Effector memory CD4-positive, alpha-beta T cell (primary cell): ENCODE data around the gene FBXL16.
A peak's percentile ranks its signal among the peaks of the same experiment; 100 is the strongest.

Experiments used
- DNase-seq, 3 donors: peaks; one replicate each; pipeline ENCODE4 v3.0.0-alpha.2; 2020
- H3K27ac ChIP-seq: 2 replicates; pipeline ENCODE4 v1.7.0; 2013; ENCODE audit warnings: mild to moderate bottlenecking, low read length, moderate library complexity; ENCODE audit not compliant: insufficient read depth, poor library complexity, severe bottlenecking
- H3K27me3 ChIP-seq: replicated peaks from 2 replicates; pipeline ENCODE4 v1.7.0; 2013; ENCODE audit warnings: mild to moderate bottlenecking, low read length; ENCODE audit not compliant: insufficient read depth, control insufficient read depth, poor library complexity, severe bottlenecking
- H3K36me3 ChIP-seq: 2 replicates; pipeline ENCODE4 v1.7.0; 2013; ENCODE audit warnings: mild to moderate bottlenecking, low read length, moderate library complexity; ENCODE audit not compliant: control insufficient read depth, insufficient read depth
- H3K4me1 ChIP-seq: 2 replicates; pipeline ENCODE4 v1.7.0; 2013; ENCODE audit warnings: low read length, mild to moderate bottlenecking; ENCODE audit not compliant: control insufficient read depth, insufficient read depth, poor library complexity, severe bottlenecking
- H3K4me3 ChIP-seq: 2 replicates; pipeline ENCODE4 v1.7.0; 2013; ENCODE audit warnings: low read length, low read depth, mild to moderate bottlenecking; ENCODE audit not compliant: insufficient read depth, poor library complexity, severe bottlenecking
- H3K9me3 ChIP-seq: 2 replicates; pipeline ENCODE4 v1.7.0; 2013; ENCODE audit warnings: mild to moderate bottlenecking, low read length, moderate library complexity; ENCODE audit not compliant: control insufficient read depth

FBXL16 gene

DNA sequence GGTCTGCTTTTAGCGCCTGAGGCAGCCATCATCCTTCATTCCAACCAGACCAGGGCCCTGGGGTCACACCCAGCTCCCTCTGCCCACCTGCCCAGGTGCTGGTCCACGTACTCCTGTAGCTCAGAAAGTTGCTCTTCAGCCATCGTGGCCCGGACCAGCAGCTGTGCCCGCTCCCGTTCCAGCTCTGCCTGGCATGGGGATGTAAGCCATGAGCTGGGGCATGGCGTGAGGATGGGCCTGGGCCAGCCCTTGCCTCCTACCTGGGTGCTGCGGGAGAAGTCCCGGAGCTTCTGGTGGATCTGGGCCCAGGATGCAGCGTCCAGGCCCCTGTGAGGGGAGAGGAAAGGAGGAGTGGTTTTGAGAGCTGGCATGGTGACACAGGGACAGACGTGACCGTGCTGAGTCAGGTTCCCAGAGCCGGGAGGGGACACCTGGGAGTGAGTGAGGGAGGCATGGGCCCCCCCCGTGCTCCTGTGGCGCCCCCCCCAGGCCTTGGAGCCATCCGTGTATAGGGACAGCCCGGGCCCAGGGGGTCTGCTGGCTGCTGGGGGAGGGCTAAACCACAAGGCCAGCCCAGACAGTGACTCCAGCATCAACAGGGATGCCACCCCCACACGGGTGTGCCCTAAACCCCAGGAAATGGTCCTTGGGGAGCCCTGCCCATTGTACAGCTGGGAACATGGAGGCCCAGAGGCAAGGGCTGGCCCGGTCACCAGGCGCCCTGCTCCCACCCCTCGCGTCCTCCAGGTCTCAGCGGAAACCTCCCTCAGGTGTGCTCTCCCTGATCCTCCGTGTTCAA, 17.4 kb upstream of the FBXL16 start:
- H3K27me3 ChIP-seq = no peaks in the 10 kb centered on the region
- no peaks in the 10 kb centered on the region for H3K9me3 ChIP-seq
- no peak overlapping the region for H3K27ac ChIP-seq
- no peak overlapping the region for H3K4me3 ChIP-seq
- H3K36me3 ChIP-seq = no peaks in the 10 kb centered on the region
- DNase-seq = no peak
- peaks cover 36% of the 10 kb centered on the region for H3K4me1 ChIP-seq

DNA sequence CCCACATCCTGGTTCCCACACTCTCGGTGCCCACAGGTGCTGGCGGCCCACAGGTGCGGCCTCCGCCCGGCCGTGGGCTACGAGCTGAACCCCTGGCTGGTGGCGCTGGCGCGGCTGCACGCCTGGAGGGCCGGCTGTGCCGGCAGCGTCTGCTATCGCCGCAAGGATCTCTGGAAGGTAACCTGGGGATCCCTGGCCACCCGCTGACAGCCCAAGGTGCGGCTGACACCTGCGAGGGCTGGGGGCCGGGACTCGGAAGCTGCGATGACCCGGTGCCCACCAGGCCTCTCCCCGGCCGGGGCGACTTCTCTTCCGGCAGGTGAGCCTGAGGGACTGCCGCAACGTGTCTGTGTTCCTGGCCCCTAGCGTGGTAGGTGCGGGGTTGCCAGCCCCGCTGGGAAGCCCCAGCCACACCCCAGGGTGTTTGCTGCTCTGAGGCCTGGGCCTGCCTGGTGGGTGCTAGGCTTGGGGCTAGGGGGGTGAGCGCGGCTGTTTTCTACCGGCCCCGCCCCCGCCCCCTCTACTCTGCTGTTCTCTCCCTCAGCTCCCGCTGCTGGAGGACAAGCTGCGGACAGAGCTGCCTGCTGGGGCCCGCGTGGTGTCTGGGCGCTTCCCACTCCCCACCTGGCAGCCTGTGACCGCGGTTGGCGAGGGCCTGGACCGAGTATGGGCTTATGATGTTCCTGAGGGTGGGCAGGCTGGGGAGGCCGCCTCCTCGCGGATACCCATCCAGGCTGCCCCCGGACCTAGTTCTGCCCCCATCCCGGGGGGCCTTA, 16.4 kb upstream of the FBXL16 start:
- Histone ChIP-seq H3K4me1 (peaks cover 27% of the 10 kb centered on the region), H3K36me3 (no peaks in the 10 kb centered on the region), H3K27ac (peak overlapping the region; percentile 37), H3K9me3 (no peaks in the 10 kb centered on the region), H3K4me3 (no peak overlapping the region), H3K27me3 (no peaks in the 10 kb centered on the region)
- DNase-seq = no peak

DNA sequence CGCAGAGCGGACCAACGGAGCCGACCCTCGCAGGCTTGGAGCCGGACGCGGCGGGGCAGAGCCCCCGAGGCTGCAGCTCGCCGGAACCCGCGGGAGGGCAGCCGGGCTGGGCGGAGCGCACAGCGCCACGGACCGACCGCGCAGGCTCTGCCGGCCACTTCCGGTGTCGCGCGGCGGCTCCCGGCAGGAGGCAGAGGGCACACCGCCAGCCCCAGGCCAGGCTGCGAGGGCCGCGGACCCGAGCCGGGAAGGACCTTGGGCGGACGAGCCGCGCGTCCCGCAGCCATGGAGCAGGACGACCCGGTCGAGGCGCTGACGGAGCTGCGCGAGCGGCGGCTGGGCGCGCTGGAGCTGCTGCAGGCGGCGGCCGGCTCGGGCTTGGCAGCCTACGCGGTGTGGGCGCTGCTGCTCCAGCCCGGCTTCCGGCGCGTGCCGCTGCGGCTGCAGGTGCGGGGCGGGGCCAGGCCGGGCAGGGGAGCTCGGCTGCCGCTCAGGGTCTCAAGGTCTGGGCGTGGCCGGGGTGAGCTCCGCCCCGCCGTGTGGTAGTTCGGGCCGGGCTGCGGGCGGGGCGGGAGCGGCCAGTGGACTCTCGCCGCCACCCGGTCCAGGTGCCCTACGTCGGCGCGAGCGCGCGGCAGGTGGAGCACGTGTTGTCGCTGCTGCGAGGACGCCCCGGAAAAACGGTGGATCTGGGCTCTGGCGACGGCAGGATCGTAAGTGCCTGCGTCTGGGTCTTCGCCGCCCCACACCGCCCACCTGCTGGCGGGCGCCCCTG, 15.6 kb upstream of the FBXL16 start, which contains the start of gene ANTKMT:
Gene ANTKMT (plus strand): TSS at position 157 of the 775 bp plus-strand sequence. CDS start 129 bp downstream, at position 286.
- no peaks in the 10 kb centered on the region for H3K36me3 ChIP-seq
- peak; percentile 56 to 67 (median 58) for DNase-seq
- H3K4me1 ChIP-seq = peaks cover 22% of the 10 kb centered on the region
- peak within 1 kb of the TSS; percentile 56 for H3K4me3 ChIP-seq
- no peaks in the 10 kb centered on the region for H3K9me3 ChIP-seq
- peak within 1 kb of the TSS; percentile 51 for H3K27ac ChIP-seq
- no peaks in the 10 kb centered on the region for H3K27me3 ChIP-seq

DNA sequence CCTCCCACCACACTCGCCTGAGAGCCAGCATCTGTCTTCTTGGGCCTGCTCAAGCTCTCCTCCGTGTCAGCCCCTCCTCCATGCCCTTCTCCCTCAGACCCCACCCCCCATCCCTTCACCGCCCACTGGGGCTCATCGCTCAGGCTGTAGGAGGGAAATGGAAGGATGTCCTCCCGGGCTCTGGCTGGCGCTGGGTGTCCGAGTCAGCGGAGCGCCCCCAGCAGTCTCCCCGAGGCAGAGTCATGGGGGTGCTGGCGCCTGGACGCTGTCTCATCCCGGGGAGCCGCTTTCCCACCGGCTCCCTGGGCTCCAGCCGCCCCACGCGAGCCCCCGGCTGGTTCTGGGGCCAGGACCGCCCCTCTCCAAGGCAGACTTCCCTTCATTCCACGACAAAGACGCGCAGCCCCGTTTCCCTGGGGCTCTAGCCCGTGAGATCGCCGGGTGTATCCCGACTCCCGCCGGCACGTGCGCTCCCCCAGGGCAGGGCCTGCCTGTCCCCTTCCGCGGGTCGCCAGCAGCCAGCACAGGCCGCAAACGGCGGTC, 14.9 kb upstream of the FBXL16 start:
- H3K4me3 ChIP-seq = peak overlapping the region; percentile 56
- no peak for DNase-seq
- peak overlapping the region; percentile 51 for H3K27ac ChIP-seq
- no peaks in the 10 kb centered on the region for H3K27me3 ChIP-seq
- H3K9me3 ChIP-seq = no peaks in the 10 kb centered on the region
- H3K36me3 ChIP-seq = no peaks in the 10 kb centered on the region
- H3K4me1 ChIP-seq = peaks cover 27% of the 10 kb centered on the region

DNA sequence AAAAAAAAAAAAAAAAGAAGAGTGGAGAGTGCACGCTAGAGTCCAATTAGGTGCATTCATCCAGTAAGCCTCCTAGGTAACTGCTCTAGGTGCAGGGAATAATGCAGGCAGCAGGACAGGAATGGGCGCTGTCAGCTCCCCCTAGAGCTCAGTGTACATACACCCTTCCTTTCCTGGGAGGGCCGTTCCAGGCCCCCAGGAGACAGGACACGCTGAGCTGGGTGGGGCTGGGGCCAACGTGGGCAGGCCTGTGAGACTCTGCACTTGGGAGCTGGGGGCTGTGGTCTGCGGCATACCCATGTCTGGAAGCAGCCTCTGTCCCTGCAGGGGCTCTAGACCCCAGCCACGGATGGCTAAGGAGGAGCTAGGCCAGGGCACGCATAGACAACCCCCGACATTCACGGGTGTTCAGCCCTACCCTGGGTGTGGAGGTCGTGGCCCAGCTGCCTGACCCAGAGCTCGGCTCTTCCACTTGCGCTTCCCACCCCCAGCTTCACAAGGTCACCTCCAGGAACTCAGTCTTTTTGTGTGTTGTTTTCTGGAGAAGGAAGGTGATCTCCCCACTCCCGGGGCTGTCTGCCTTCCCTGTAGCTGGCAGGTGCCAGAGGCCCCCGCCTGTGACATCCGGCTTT, 14.3 kb upstream of the FBXL16 start:
- DNase-seq = no peak
- H3K4me1 ChIP-seq = peaks cover 29% of the 10 kb centered on the region
- peak overlapping the region; percentile 51 for H3K27ac ChIP-seq
- no peaks in the 10 kb centered on the region for H3K9me3 ChIP-seq
- no peaks in the 10 kb centered on the region for H3K27me3 ChIP-seq
- H3K36me3 ChIP-seq = no peaks in the 10 kb centered on the region
- peak overlapping the region; percentile 56 for H3K4me3 ChIP-seq

DNA sequence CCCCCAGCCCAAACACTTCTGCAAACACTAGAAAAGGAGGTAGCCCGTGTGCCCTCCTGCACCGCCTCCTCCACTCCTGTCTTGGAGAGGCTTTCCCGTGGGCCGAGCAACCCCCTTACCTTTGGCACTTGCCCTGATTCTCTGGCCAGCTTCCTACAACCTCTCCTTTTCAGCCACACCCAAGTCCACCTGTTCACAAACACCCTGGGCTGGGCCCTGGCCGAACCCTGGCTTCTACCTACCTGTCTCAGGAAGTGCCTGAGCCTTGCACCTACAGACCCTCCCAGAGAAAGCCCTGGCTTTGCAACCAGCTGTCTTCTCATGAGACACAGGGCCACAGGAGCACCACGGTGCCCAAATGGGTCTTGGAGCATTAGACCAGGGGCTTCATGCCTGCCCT, 13.3 kb upstream of the FBXL16 start:
- no peak overlapping the region for H3K4me3 ChIP-seq
- H3K4me1 ChIP-seq = peaks cover 33% of the 10 kb centered on the region
- no peak for DNase-seq
- no peaks in the 10 kb centered on the region for H3K9me3 ChIP-seq
- H3K27me3 ChIP-seq = no peaks in the 10 kb centered on the region
- H3K36me3 ChIP-seq = no peaks in the 10 kb centered on the region
- H3K27ac ChIP-seq = no peak overlapping the region

DNA sequence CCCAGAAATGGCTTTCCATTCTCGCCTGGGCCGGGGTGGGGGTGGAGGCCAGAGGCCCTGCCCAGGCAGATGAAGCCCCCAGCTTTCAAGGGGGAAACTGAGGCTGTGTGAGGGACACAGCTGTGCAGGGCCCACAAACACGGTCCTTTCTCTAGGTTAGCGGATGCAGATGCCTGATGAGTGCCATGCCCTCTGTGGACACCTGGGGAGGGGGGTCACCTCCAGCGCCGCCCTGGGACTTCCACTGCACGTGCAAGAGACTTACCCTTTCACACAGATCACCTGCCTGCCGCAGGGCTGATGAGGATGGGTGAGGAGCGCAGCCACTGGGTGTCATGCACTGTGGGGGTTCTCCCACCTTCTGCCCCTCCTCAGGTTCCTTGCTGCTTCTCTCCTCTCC, 12.8 kb upstream of the FBXL16 start:
- peaks cover 33% of the 10 kb centered on the region for H3K4me1 ChIP-seq
- DNase-seq = no peak
- no peaks in the 10 kb centered on the region for H3K27me3 ChIP-seq
- no peak overlapping the region for H3K4me3 ChIP-seq
- H3K36me3 ChIP-seq = no peaks in the 10 kb centered on the region
- no peak overlapping the region for H3K27ac ChIP-seq
- H3K9me3 ChIP-seq = no peaks in the 10 kb centered on the region

DNA sequence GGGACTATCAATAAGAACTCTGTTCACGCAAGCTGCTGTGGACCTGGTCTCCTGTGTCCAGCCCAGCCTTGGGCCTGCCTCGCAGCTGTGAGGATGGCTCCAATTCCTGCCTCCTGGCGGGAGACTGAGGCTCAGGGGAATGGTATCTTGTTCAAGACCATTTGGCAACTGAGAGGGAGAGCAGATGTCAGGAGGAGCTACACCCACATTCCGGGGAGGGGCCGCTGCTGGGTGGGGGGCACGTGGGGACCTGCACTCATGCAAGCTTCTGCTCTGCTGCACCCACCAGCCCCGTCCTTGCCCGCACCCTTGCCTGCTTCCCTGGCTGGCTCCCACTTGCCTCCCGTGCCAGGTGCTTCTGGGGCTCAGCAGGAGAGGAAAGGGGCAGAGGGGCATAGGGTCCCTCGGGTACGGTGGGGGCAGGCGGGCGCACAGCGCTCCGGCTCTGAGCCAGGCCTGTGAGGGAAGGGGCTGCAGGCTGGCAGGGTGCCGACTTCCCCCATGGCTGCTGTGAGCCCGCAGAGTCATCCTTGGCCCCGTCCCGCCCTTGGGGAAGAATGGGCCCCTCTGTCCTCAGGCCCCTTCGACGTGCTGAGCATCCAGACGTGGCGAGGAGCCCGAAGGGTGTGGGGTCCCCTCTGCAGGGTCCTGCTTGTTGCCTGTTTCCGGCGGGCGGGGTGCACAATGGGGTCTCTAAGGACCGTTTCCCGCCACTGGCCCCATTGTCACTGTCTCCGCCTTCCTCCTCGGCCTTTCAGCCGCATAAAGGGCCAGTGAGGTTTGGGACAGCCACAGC, 12.0 kb upstream of the FBXL16 start:
- no peak for DNase-seq
- no peaks in the 10 kb centered on the region for H3K36me3 ChIP-seq
- H3K27ac ChIP-seq = no peak overlapping the region
- H3K4me1 ChIP-seq = peaks cover 33% of the 10 kb centered on the region
- no peaks in the 10 kb centered on the region for H3K9me3 ChIP-seq
- no peak overlapping the region for H3K4me3 ChIP-seq
- no peaks in the 10 kb centered on the region for H3K27me3 ChIP-seq
